GM08714 (cell line): ENCODE data around the gene ATXN7L3B.

Source experiments
- H3K4me3 ChIP-seq: fragments of 200-500 bp; sonication (Bioruptor generic); 2 replicates; pipeline ENCODE4 v1.5.1; 2014; ENCODE audit warnings: mild to moderate bottlenecking, low read length, inconsistent platforms
- ZNF274 ChIP-seq: IDR thresholded peaks from 2 replicates; pipeline ENCODE4 v1.6.1; 2012; ENCODE audit warnings: mild to moderate bottlenecking, low read depth, low read length

ATXN7L3B gene

DNA sequence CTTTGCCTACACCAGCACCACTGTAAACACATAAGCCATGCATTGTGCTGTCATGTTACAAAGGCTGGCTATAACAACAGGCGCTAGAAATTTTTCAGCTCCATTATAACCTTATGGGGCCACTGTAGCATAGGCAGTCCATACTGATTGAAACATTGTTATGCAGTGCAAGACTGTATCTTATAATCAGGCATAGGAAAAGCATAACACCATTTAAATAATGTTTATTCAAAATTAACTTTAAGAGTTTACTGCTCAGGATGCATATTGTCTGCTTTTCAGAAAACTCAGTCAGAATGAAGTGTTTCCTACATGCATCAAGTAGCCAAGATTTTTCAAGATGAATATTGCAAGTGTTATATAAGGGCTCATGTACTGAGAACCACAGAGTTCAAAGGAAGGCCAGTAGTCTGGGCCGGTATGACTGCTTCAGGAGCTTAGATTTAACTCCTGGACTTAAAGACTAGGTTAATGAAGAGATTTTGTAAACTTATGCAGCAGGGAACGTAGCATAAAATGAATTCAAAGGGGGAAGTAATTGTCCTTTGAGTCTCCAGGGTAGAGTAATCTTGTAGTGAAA lies 46.9 kb downstream of the ATXN7L3B start:
- TF ChIP-seq ZNF274, result no peak
- H3K4me3 ChIP-seq, result no peak overlapping the region

DNA sequence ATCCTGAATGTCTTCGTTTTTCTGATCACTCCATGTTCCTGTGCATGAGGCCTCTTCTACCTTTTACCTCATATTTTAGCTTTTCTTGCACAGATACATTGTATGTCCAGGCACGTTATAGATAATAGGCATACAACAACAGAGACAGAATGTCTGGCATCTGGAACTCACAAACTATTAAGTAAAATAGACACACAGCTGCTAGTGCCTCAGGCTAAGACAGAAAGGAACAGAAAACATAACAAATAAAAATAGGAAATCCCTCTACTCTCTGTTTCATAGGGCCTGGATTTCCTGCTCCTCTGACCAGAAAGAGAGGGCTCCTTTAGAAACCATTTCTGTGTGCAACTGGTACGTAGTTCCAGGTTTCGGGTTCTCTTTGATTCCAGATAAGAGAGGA lies 48.6 kb downstream of the ATXN7L3B start:
- no peak overlapping the region for H3K4me3 ChIP-seq
- TF ChIP-seq ZNF274, result no peak
